Measurements from ENCODE around the gene CRYZL1.
A peak's percentile ranks its signal among the peaks of the same experiment; 100 is the strongest.

The CRYZL1 gene

GRCh38 chr21:33641352-33642026 lies at the start of gene CRYZL1:
Gene CRYZL1, minus strand, starts transcription at chr21:33641741. Its CDS starts 10,190 bp downstream, at chr21:33631551.
- Histone ChIP-seq H2AFZ (ENCODE audit: low read length) (peak within 1 kb of the TSS; percentile 84; the same call in 1 of the 2 replicates), H3K27ac (ENCODE audit: low read depth, low read length, poor library complexity, severe bottlenecking) (peak within 1 kb of the TSS; percentile 68), H3K79me2 (ENCODE audit: insufficient read depth, low read length) (peaks cover 10% of the 10 kb centered on the region; the same call in 1 of the 2 replicates), H3K4me2 (ENCODE audit: low read length) (peak within 1 kb of the TSS; percentile 82), H3F3A (ENCODE audit: insufficient read depth, low read length) (no peaks in the 10 kb centered on the region), H3K27me3 (ENCODE audit: insufficient read depth, low read length) (no peaks in the 10 kb centered on the region), H3K36me3 (ENCODE audit: insufficient read depth, low read length) (no peaks in the 10 kb centered on the region), H3K4me3 (ENCODE audit: low read depth, low read length, poor library complexity, severe bottlenecking) (peak within 1 kb of the TSS; percentile 72), H3K9ac (ENCODE audit: low read length) (peak within 1 kb of the TSS; percentile 73), H3K9me2 (ENCODE audit: low read depth, low read length) (no peaks in the 10 kb centered on the region), H3K4me1 (ENCODE audit: insufficient read depth, low read length, severe bottlenecking) (peaks cover 13% of the 10 kb centered on the region), H3K9me3 (ENCODE audit: low read length) (no peaks in the 10 kb centered on the region), H4K20me1 (ENCODE audit: insufficient read depth, low read length) (no peaks in the 10 kb centered on the region)
- TF ChIP-seq EZH2 (IDR thresholded peaks at IDR 0.05; ENCODE audit: borderline replicate concordance, low read length): no peak
- TF ChIP-seq CTCF (IDR thresholded peaks at IDR 0.05; ENCODE audit: low read length): no peak

GRCh38 chr21:33690874-33691273 lies 49.3 kb upstream of the CRYZL1 start:
- Histone ChIP-seq H3K9ac (ENCODE audit: low read length) (no peak overlapping the region), H3K27me3 (ENCODE audit: insufficient read depth, low read length) (no peaks in the 10 kb centered on the region; the same call in 1 of the 2 replicates), H4K20me1 (ENCODE audit: insufficient read depth, low read length) (no peaks in the 10 kb centered on the region), H3K36me3 (ENCODE audit: insufficient read depth, low read length) (no peaks in the 10 kb centered on the region), H3K4me1 (ENCODE audit: insufficient read depth, low read length, severe bottlenecking) (no peaks in the 10 kb centered on the region), H3K9me3 (ENCODE audit: low read length) (no peaks in the 10 kb centered on the region), H3K27ac (ENCODE audit: low read depth, low read length, poor library complexity, severe bottlenecking) (no peak overlapping the region), H3K4me2 (ENCODE audit: low read length) (no peak overlapping the region), H2AFZ (ENCODE audit: low read length) (no peak overlapping the region), H3F3A (ENCODE audit: insufficient read depth, low read length) (no peaks in the 10 kb centered on the region), H3K79me2 (ENCODE audit: insufficient read depth, low read length) (no peaks in the 10 kb centered on the region), H3K9me2 (ENCODE audit: low read depth, low read length) (no peaks in the 10 kb centered on the region), H3K4me3 (ENCODE audit: low read depth, low read length, poor library complexity, severe bottlenecking) (no peak overlapping the region)
- no peak for TF ChIP-seq EZH2 (IDR thresholded peaks at IDR 0.05; ENCODE audit: borderline replicate concordance, low read length)
- no peak for TF ChIP-seq CTCF (IDR thresholded peaks at IDR 0.05; ENCODE audit: low read length)

GRCh38 chr21:33688353-33688752 lies 46.8 kb upstream of the CRYZL1 start:
- no peaks in the 10 kb centered on the region for H3F3A ChIP-seq (ENCODE audit: insufficient read depth, low read length)
- no peaks in the 10 kb centered on the region for H3K9me3 ChIP-seq (ENCODE audit: low read length)
- H3K36me3 ChIP-seq (ENCODE audit: insufficient read depth, low read length): no peaks in the 10 kb centered on the region
- H4K20me1 ChIP-seq (ENCODE audit: insufficient read depth, low read length): no peaks in the 10 kb centered on the region
- no peak overlapping the region for H3K4me2 ChIP-seq (ENCODE audit: low read length)
- H3K9ac ChIP-seq (ENCODE audit: low read length): no peak overlapping the region
- no peak overlapping the region for H3K27ac ChIP-seq (ENCODE audit: low read depth, low read length, poor library complexity, severe bottlenecking)
- H3K9me2 ChIP-seq (ENCODE audit: low read depth, low read length): no peaks in the 10 kb centered on the region
- no peak overlapping the region for H3K4me3 ChIP-seq (ENCODE audit: low read depth, low read length, poor library complexity, severe bottlenecking)
- no peak overlapping the region for H2AFZ ChIP-seq (ENCODE audit: low read length)
- no peak for TF ChIP-seq EZH2 (IDR thresholded peaks at IDR 0.05; ENCODE audit: borderline replicate concordance, low read length)
- TF ChIP-seq CTCF (IDR thresholded peaks at IDR 0.05; ENCODE audit: low read length): no peak
- no peaks in the 10 kb centered on the region for H3K4me1 ChIP-seq (ENCODE audit: insufficient read depth, low read length, severe bottlenecking)
- no peaks in the 10 kb centered on the region for H3K79me2 ChIP-seq (ENCODE audit: insufficient read depth, low read length)
- no peaks in the 10 kb centered on the region; the same call in 1 of the 2 replicates for H3K27me3 ChIP-seq (ENCODE audit: insufficient read depth, low read length)

All from OCI-LY1 (cell line).